K562 (cell line): ENCODE results near the gene WNT3. TPM values are rescaled to one million over a fixed set of nuclear protein-coding genes. Genes with fewer than 3 reads are reported as not detected.

Source experiments
- ATAC-seq: fragments of 200-7000 bp; cut with Tn5 transposase; 3 replicates; pipeline ENCODE4 v1.9.1; 2020; ENCODE audit warnings: moderate library complexity
- BruUV-seq: library from RNA; stranded (reverse); fragments of 400-500 nt; replicated peaks from 2 replicates; lab custom pipeline; 2021; lab: Mats Ljungman, UMichigan
- CTCF ChIA-PET: fragments of 300-600 bp; formaldehyde crosslinking; extraction: SDS; loops from one replicate; lab custom pipeline; 2021; ENCODE audit warnings: low intra/inter-chr PET ratio; lab: Yijun Ruan, JAX
- POLR2A ChIA-PET: fragments of 300-600, 350-650 bp; sonication (Branson Sonifier 250); formaldehyde crosslinking; extraction: SDS; loops from one replicate; lab custom pipeline; 2021; ENCODE audit warnings: antibody characterized with exemption, inconsistent platforms; lab: Yijun Ruan, JAX
- DNase-seq, 4 experiments: peaks; one replicate each; pipeline versions ENCODE4 v3.0.0 to v3.0.0-alpha.2; 2011 to 2018; ENCODE audit warnings: low spot score in 3 of 4, mixed read lengths in 3 of 4; ENCODE audit errors: extremely low read depth in 1 of 4
- FAIRE-seq: peaks from 2 replicates; lab custom pipeline; 2011; peaks lifted over from hg19 to GRCh38; lab: Jason Lieb, UNC
- H2AFZ ChIP-seq: 2 replicates; pipeline ENCODE4 v1.6.0; 2011; ENCODE audit warnings: low read depth, low read length, control low read depth, inconsistent platforms
- H3K27ac ChIP-seq: fragments of 200-600 bp; 3 replicates; pipeline ENCODE4 v1.8.0; 2011; ENCODE audit warnings: low read depth, mild to moderate bottlenecking, control low read depth, inconsistent platforms, low read length, moderate library complexity, mixed read lengths; ENCODE audit errors: extremely low read depth
- H3K27me3 ChIP-seq, 2 experiments: fragments of 300-600 bp in 1 of 2; 2 replicates in 1 of 2; 3 replicates in 1 of 2; pipeline versions ENCODE4 v1.6.0 to v1.8.0; 2011; ENCODE audit warnings: inconsistent platforms in 2 of 2, low read length in 2 of 2, mild to moderate bottlenecking in 1 of 2, mixed read lengths in 1 of 2, moderate library complexity in 1 of 2; ENCODE audit not compliant: control insufficient read depth in 2 of 2, insufficient read depth in 2 of 2
- H3K36me3 ChIP-seq: fragments of 300-600 bp; 3 replicates; pipeline ENCODE4 v1.8.0; 2011; ENCODE audit warnings: mild to moderate bottlenecking, low read length, inconsistent platforms; ENCODE audit not compliant: control insufficient read depth, insufficient read depth
- H3K4me1 ChIP-seq, 2 experiments: fragments of 200-600 bp in 1 of 2; replicated peaks in 1 of 2; 2 replicates in 1 of 2; 3 replicates in 1 of 2; pipeline versions ENCODE4 v1.5.1 to v1.8.0; 2011; ENCODE audit warnings: inconsistent platforms in 2 of 2, low read length in 2 of 2, mild to moderate bottlenecking in 1 of 2, mixed read lengths in 1 of 2, moderate library complexity in 1 of 2; ENCODE audit not compliant: control insufficient read depth in 2 of 2, insufficient read depth in 2 of 2
- H3K4me2 ChIP-seq: 2 replicates; pipeline ENCODE4 v1.6.1; 2011; ENCODE audit warnings: low read length, control low read depth, inconsistent platforms, mixed read lengths; ENCODE audit not compliant: insufficient read depth
- H3K4me3 ChIP-seq: fragments of 200-600 bp; sonication (generic), shearing (Covaris generic); 2 replicates; pipeline ENCODE4 v1.5.1; 2016; ENCODE audit warnings: control low read depth, inconsistent platforms
- H3K79me2 ChIP-seq: fragments of 200-600 bp; 3 replicates; pipeline ENCODE4 v1.8.0; 2011; ENCODE audit warnings: low read length, inconsistent platforms; ENCODE audit not compliant: control insufficient read depth, insufficient read depth
- H3K9ac ChIP-seq, 2 experiments: 2 replicates each; pipeline versions ENCODE4 v1.6.0 to v1.6.1; 2011; ENCODE audit warnings: low read depth in 2 of 2, low read length in 2 of 2, control low read depth in 1 of 2, inconsistent platforms in 1 of 2, mild to moderate bottlenecking in 1 of 2, mixed read lengths in 1 of 2; ENCODE audit not compliant: insufficient read depth in 1 of 2
- H3K9me1 ChIP-seq: one replicate; pipeline ENCODE4 v1.6.0; 2011; ENCODE audit warnings: inconsistent platforms, mild to moderate bottlenecking, low read length, moderate library complexity; ENCODE audit not compliant: control insufficient read depth, insufficient read depth
- H3K9me3 ChIP-seq: replicated peaks from 2 replicates; pipeline ENCODE4 v1.5.1; 2011; ENCODE audit warnings: low read depth, low read length, inconsistent platforms; ENCODE audit not compliant: control insufficient read depth, insufficient read depth
- H4K20me1 ChIP-seq: replicated peaks from 2 replicates; pipeline ENCODE4 v1.6.1; 2011; ENCODE audit warnings: low read length, inconsistent platforms, mixed read lengths; ENCODE audit not compliant: control insufficient read depth, insufficient read depth
- HDAC1 ChIP-seq, 2 experiments: fragments of 450-650 bp; IDR thresholded peaks; 2 replicates each; pipeline ENCODE4 v1.6.1; 2016 to 2017; ENCODE audit warnings: inconsistent platforms in 1 of 2, mild to moderate bottlenecking in 1 of 2, moderate library complexity in 1 of 2
- POLR2AphosphoS2 ChIP-seq: IDR thresholded peaks from 2 replicates; pipeline ENCODE4 v1.6.1; 2012; ENCODE audit warnings: low read length, improper control_type of control experiment
- POU5F1 ChIP-seq: fragments of 150-350 bp; IDR thresholded peaks from 2 replicates; pipeline ENCODE4 v1.6.1; 2014; ENCODE audit warnings: borderline replicate concordance, low read length, low read depth, mild to moderate bottlenecking; ENCODE audit not compliant: partially characterized antibody
- SIRT6 ChIP-seq: IDR thresholded peaks from one replicate; pipeline ENCODE4 v1.6.1; 2012; ENCODE audit warnings: low read depth, mild to moderate bottlenecking, control low read depth, inconsistent platforms, low read length, moderate library complexity
- WGBS: fragments of 100-300 bp; shearing (Covaris generic); methylation state at CpG from one replicate; pipeline ENCODE4 v1.1.6; 2016; ENCODE audit warnings: low coverage, mixed read lengths; ENCODE audit not compliant: insufficient coverage; ENCODE audit errors: missing lambda C conversion rate; 5-methylcytosine and 5-hydroxymethylcytosine counted together
- in situ Hi-C: fragments of 300-500 bp; cut with MboI; formaldehyde crosslinking; loops from 4 replicates; pipeline ENCODE4 v1.15.0; 2018; ENCODE audit warnings: inconsistent platforms, mixed read lengths
- intact Hi-C: fragments of 100-400 bp; cut with micrococcal nuclease; formaldehyde crosslinking; loops from 2 replicates; pipeline ENCODE4 v1.14.2; 2022
- polyA plus RNA-seq, 8 experiments: library from polyadenylated mRNA; depleted of rRNA in 4 of 8; stranded (reverse) in 5 of 8; unstranded in 3 of 8; fragments of >200 nt; fragmentation: Nextera tagmentation in 2 of 8; fragmentation: Illumina TruSeq in 1 of 8; extraction: Ambion mirVana in 2 of 8; extraction: Trizol in 1 of 8; gene quantifications; 2 replicates each; pipeline versions ENCODE4 v1.2.1 to v1.2.3, GENCODE V29; 2011 to 2014; ENCODE audit warnings: inconsistent platforms in 1 of 8, missing spikeins in 1 of 8
- total RNA-seq, 7 experiments: library from RNA; depleted of rRNA in 6 of 7; stranded (reverse); fragments of >200 nt in 6 of 7; fragmentation: Illumina TruSeq in 2 of 7; extraction: Trizol in 2 of 7; gene quantifications; 2 replicates each; pipeline versions ENCODE4 v1.2.1 to v1.2.3, GENCODE V29; 2011 to 2021; ENCODE audit warnings: low replicate concordance in 1 of 7
- TF ChIP-seq, protein P1 (sequence below): fragments of 450-650 bp; IDR thresholded peaks from 2 replicates; pipeline ENCODE4 v1.6.1; 2016; ENCODE audit warnings: low read depth
- TF ChIP-seq, protein P2 (sequence below), 2 experiments: fragments of 250-450 bp in 1 of 2; fragments of 450-650 bp in 1 of 2; sonication (Bioruptor Pico) in 1 of 2; IDR thresholded peaks; 2 replicates each; pipeline versions ENCODE4 v1.6.1 to v1.8.0; 2016 to 2021; ENCODE audit warnings: mild to moderate bottlenecking in 2 of 2, moderate library complexity in 2 of 2, missing compliant biosample characterization in 1 of 2, missing genetic modification characterization in 1 of 2
- TF ChIP-seq, protein P3 (sequence below): fragments of 250-450 bp; sonication (Bioruptor Pico); IDR thresholded peaks from 2 replicates; pipeline ENCODE4 v1.5.0; 2021; ENCODE audit warnings: mild to moderate bottlenecking, borderline replicate concordance

The WNT3 gene
- total and polyA plus RNA-seq, 9 of the 15 experiments (the other 6 are each of a cell fraction or from before 2014, with no cell fraction given): 1.5 to 6.1 (median 3.3) TPM

DNA sequence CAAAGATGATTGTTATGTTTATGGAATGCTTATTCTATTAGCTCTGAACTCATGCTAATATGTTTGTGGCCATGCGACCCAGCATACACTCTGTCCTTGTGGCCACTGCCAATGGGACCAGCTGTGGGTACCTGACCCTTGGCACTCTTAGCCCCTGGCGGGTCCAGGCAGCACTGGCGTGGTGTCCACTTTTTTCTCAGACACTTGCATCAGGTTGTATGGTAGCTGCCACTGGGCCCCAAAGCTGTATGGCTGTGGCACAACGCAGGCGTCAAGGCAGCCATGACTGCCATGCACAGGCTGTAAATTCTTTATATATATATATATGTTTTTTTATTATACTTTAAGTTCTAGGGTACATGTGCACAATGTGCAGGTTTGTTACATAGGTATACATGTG, 20.7 kb upstream of the WNT3 start:
- in situ Hi-C loops (loop anchor here (10.0 to 25.0 kb wide), 3 partner anchors 202 to 852 kb away; partner anchors contain the start of gene STH), intact Hi-C loops (no loop called here)
- ATAC-seq (no peak), DNase-seq (no peak), FAIRE-seq (no peak)
- no peaks in the 10 kb centered on the region for H4K20me1 ChIP-seq
- no peaks in the 10 kb centered on the region for H3K79me2 ChIP-seq
- CTCF ChIA-PET: no interaction called here
- BruUV-seq: no TSS peak
- POLR2A ChIA-PET: no interaction called here
- H3K36me3 ChIP-seq: no peaks in the 10 kb centered on the region
- H2AFZ ChIP-seq: no peak overlapping the region
- H3K27me3 ChIP-seq: peaks cover 0 to 7% of the 10 kb centered on the region in 2 experiments; a peak in 3 of 5 replicates
- 44% methylated on average over 5 of the region's 5 CpGs for WGBS
- H3K4me1 ChIP-seq: peaks cover 3 to 9% of the 10 kb centered on the region in 2 experiments; a peak in 4 of 5 replicates
- no peaks in the 10 kb centered on the region for H3K9me1 ChIP-seq
- no peak overlapping the region for H3K4me3 ChIP-seq
- no peak overlapping the region for H3K27ac ChIP-seq
- peaks cover 3% of the 10 kb centered on the region for H3K9me3 ChIP-seq
- H3K9ac ChIP-seq: no peak overlapping the region
- H3K4me2 ChIP-seq: no peak overlapping the region
- TF ChIP-seq, protein P1, sequence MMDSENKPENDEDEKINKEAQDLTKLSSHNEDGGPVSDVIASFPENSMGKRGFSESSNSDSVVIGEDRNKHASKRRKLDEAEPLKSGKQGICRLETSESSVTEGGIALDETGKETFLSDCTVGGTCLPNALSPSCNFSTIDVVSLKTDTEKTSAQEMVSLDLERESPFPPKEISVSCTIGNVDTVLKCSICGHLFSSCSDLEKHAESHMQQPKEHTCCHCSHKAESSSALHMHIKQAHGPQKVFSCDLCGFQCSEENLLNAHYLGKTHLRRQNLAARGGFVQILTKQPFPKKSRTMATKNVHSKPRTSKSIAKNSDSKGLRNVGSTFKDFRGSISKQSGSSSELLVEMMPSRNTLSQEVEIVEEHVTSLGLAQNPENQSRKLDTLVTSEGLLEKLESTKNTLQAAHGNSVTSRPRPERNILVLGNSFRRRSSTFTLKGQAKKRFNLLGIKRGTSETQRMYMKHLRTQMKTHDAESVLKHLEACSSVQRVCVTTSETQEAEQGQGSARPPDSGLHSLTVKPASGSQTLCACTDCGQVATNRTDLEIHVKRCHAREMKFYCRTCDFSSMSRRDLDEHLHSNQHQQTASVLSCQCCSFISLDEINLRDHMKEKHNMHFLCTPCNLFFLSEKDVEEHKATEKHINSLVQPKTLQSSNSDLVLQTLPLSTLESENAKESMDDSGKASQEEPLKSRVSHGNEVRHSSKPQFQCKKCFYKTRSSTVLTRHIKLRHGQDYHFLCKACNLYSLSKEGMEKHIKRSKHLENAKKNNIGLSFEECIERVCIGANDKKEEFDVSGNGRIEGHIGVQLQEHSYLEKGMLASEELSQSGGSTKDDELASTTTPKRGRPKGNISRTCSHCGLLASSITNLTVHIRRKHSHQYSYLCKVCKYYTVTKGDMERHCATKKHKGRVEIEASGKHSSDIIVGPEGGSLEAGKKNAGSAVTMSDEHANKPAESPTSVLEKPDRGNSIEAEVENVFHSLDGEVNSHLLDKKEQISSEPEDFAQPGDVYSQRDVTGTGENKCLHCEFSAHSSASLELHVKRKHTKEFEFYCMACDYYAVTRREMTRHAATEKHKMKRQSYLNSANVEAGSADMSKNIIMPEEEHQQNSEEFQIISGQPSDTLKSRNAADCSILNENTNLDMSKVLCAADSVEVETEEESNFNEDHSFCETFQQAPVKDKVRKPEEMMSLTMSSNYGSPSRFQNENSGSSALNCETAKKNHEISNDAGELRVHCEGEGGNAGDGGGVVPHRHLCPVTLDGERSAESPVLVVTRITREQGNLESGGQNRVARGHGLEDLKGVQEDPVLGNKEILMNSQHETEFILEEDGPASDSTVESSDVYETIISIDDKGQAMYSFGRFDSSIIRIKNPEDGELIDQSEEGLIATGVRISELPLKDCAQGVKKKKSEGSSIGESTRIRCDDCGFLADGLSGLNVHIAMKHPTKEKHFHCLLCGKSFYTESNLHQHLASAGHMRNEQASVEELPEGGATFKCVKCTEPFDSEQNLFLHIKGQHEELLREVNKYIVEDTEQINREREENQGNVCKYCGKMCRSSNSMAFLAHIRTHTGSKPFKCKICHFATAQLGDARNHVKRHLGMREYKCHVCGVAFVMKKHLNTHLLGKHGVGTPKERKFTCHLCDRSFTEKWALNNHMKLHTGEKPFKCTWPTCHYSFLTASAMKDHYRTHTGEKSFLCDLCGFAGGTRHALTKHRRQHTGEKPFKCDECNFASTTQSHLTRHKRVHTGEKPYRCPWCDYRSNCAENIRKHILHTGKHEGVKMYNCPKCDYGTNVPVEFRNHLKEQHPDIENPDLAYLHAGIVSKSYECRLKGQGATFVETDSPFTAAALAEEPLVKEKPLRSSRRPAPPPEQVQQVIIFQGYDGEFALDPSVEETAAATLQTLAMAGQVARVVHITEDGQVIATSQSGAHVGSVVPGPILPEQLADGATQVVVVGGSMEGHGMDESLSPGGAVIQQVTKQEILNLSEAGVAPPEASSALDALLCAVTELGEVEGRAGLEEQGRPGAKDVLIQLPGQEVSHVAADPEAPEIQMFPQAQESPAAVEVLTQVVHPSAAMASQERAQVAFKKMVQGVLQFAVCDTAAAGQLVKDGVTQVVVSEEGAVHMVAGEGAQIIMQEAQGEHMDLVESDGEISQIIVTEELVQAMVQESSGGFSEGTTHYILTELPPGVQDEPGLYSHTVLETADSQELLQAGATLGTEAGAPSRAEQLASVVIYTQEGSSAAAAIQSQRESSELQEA: no peak
- TF ChIP-seq POU5F1 (no peak), HDAC1 (IDR thresholded peaks at IDR 0.05) (no peak), SIRT6 (no peak), POLR2AphosphoS2 (no peak)
- TF ChIP-seq, protein P2, sequence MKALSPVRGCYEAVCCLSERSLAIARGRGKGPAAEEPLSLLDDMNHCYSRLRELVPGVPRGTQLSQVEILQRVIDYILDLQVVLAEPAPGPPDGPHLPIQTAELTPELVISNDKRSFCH (CRISPR knock-in tag; IDR thresholded peaks at IDR 0.05): no peak
- TF ChIP-seq, protein P2 (tag; IDR thresholded peaks at IDR 0.05): no peak
- TF ChIP-seq, protein P3, sequence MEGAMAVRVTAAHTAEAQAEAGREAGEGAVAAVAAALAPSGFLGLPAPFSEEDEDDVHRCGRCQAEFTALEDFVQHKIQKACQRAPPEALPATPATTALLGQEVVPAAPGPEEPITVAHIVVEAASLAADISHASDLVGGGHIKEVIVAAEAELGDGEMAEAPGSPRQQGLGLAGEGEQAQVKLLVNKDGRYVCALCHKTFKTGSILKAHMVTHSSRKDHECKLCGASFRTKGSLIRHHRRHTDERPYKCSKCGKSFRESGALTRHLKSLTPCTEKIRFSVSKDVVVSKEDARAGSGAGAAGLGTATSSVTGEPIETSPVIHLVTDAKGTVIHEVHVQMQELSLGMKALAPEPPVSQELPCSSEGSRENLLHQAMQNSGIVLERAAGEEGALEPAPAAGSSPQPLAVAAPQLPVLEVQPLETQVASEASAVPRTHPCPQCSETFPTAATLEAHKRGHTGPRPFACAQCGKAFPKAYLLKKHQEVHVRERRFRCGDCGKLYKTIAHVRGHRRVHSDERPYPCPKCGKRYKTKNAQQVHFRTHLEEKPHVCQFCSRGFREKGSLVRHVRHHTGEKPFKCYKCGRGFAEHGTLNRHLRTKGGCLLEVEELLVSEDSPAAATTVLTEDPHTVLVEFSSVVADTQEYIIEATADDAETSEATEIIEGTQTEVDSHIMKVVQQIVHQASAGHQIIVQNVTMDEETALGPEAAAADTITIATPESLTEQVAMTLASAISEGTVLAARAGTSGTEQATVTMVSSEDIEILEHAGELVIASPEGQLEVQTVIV: no peak
